Jurkat, Clone E6-1 (cell line): ENCODE data around the gene CAMK1D.
"Not testable (repeated sequence)": the region's sequence is repeated elsewhere in the genome, so short reads cannot be mapped to it uniquely, and the experiment has no call there.

Source experiments
- DNase-seq: peaks from one replicate; pipeline ENCODE4 v3.0.0-alpha.2; 2011; ENCODE audit warnings: low read depth, low spot score
- H3K4me3 ChIP-seq: 2 replicates; pipeline ENCODE4 v1.5.1; 2011; ENCODE audit warnings: mild to moderate bottlenecking, low read length, control low read depth, moderate library complexity

Gene CAMK1D

DNA sequence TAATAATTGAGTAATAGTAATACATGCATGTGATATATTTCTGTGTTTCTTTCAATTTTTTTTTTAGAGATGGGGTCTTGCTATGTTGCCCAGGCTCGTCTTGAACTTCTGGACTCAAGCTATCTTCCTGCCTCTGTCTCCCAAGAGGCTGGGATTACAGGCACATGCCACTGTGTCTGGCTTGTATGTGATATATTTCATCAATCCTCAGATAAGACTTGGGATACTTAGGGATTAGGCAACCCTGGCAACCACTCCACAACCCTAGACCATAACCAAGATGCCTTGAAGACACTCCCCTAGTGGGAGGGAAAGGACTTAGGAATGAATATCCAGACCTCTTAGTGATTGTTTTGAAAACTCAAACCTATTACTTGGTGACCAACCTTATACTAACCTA, 497.4 kb downstream of the CAMK1D start:
- no peak overlapping the region for H3K4me3 ChIP-seq
- DNase-seq, result no peak

- H3K4me3 ChIP-seq, result no peak overlapping the region
- DNase-seq, result peak; percentile 32
Observed at GRCh38 chr10:12847361-12847975, 498.1 kb downstream of the CAMK1D start.

- H3K4me3 ChIP-seq, result no peak overlapping the region
Observed at GRCh38 chr10:12848439-12849173, 499.3 kb downstream of the CAMK1D start.

GRCh38 chr10:12849319-12850181, 500.2 kb downstream of the CAMK1D start:
- no peak overlapping the region for H3K4me3 ChIP-seq
- DNase-seq, result no peak

More at GRCh38 chr10:12848439-12849173, 499.3 kb downstream of the CAMK1D start:
- no peak for DNase-seq

- H3K4me3 ChIP-seq, result no peak overlapping the region
- DNase-seq, result no peak
Observed at GRCh38 chr10:12852687-12853086, 503.3 kb downstream of the CAMK1D start.

DNA sequence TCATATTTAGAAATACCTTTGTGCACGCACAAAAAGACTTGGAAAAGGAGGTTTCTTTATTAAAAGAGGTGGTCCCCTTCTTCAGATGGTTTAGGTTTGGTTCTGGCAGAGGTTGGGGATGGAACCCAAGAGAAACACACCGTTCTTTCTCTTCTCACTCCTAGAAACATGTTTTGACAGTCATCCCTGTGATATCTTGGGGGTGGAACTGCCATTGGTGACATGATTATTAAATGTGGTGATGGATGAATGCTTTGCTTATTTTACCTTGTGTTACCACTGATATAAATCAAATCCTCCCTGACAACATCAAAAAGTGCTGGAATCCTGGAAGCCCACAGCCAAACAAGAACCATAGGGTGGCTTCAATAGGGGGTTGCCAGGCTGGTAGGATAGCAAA, 505.6 kb downstream of the CAMK1D start:
- H3K4me3 ChIP-seq, result no peak overlapping the region

GRCh38 chr10:12862459-12862858, 513.1 kb downstream of the CAMK1D start:
- no peak for DNase-seq
- no peak overlapping the region for H3K4me3 ChIP-seq

More for the DNA sequence above, 505.6 kb downstream of the CAMK1D start:
- no peak for DNase-seq

GRCh38 chr10:12865515-12865914, 516.2 kb downstream of the CAMK1D start:
- DNase-seq, H3K4me3 ChIP-seq: not testable (repeated sequence)

DNA sequence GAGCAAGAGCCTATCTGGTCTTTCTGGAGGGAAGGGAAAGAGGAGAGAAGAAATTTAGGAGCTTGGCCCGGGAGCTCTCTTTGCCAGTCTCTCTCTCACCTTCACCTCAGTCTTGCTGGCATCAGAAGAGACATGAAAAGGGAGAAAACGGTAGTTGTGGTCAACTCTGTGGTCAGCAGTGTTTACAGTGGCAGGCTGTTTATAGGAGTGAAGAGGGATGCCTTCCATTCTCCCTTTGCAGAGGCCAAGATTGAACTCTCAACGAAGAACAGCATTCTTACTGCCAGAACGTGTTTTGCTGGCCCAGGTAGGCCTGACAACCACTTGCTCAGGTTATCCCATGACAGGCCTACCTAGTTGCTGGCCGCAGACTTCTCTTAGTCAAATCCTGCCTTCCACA, 518.9 kb downstream of the CAMK1D start:
- no peak for DNase-seq
- no peak overlapping the region for H3K4me3 ChIP-seq

DNA sequence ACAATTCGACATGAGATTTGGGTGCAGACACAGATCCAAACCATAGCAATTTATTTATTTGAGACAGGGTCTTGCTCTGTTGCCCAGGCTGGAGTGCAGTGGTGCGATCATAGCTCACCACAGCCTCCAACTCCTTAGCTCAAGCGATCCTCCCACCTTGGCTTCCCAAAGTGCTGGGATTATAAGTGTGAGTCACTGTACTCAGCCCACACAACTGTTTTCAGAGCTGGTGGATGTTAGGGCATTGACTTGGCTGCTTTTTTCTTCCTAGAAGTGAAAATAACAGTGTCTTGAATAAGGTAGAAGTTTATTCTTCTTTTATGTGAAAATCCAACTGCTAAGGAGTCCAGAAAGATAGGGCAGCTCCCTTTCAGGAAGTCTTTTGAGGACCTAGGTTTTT, 520.1 kb downstream of the CAMK1D start:
- no peak for DNase-seq
- H3K4me3 ChIP-seq, result no peak overlapping the region

- no peak overlapping the region for H3K4me3 ChIP-seq
- DNase-seq, result no peak
Observed at GRCh38 chr10:12872577-12872976, 523.2 kb downstream of the CAMK1D start.

DNA sequence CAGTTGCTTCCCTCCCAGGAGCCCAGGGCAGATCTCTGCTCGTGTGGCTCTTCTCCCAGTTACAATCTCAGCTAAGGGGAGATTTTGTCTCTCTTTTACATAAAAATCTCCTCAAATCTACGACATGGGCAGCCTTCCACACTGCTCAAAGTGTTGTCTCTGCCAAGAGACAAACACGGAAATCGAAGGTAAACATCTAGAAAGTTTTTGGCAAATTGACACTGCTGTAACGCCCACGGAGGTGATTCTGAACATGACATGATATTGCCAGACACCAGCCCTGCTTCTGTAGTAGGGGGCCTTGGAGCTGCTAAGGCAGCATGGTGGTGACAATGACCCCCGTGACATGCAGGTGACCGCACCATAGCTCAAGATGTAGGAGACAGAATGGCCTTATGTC, 523.8 kb downstream of the CAMK1D start:
- H3K4me3 ChIP-seq, result no peak overlapping the region
- DNase-seq, result no peak

DNA sequence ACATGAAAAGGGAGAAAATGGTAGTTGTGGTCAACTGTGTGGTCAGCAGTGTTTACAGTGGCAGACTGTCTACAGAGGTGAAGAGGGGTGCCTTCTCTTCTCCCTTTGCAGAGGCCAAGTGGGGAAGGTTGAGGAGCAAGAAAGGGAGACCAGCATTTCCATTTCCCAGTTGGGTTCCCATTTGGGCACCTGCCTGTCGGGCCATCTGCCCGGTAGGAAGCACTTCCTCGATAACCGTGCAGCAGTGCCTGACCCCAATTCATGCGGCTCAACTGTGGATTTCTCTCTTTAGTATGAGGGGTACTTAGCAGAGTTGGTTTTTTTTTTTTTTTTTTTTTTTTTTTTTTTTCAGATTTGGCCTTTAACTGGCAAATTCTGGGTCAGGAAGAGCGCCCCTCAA, 525.2 kb downstream of the CAMK1D start:
- H3K4me3 ChIP-seq, result no peak overlapping the region
- DNase-seq, result no peak

DNA sequence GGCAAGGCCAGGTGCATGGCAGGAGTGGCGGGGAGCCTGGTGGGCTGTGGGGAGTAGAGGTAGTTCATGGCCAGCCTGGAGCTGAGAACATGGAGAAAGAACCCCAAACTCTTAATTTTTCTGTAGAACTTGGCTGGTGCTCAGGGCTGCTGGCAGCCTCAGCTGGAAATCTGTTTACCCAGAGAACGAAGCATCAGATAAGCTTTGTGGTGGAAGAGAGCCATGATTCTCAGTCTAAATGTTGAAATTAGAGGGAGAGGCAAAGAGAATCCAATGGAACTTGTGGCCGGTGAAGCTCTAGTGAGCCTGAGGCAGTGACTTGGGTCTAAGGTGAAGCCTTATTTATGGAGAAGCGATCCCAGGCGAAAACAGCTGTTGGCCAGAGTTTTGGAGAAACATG, 525.8 kb downstream of the CAMK1D start:
- DNase-seq, result no peak
- H3K4me3 ChIP-seq, result no peak overlapping the region

GRCh38 chr10:12876266-12876665, 526.9 kb downstream of the CAMK1D start:
- H3K4me3 ChIP-seq, result no peak overlapping the region
- DNase-seq, result no peak

DNA sequence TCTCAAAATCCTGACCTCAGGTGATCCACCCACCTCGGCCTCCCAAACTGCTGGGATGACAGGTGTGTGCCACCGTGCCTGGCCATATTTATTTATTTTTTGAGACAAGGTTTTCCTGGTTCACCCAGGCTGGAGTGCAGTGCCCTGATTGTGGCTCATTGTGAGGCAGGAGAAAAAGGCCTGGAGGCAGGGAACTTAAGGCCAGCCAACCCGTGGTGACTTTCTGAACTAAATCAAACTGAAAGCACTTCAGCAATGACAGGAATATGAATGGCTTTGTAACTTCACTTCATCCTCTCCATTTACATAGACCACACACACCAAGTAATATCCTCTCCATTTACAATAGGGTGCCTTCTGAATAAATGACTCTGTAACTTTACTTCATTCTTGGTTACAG, 527.8 kb downstream of the CAMK1D start:
- DNase-seq, result no peak

DNA sequence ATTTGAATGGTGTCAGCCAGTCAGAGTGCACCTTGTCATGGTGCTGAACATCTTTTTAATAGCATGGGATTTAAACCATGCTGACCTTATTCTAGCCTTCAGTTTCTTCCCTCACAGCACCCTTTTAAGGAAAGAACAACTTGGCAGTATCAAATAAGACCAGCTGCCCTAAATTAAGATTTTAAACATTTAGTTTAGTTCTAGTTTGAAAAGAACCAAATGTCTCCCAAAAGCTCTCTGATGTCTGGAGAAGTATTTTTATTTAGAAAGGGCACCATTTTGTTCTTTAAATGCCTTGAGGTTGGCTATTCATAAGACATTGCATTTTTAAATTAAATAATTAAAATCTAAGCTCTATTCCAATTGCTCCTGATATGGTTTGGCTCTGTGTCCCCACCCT, 531.1 kb downstream of the CAMK1D start:
- DNase-seq, result no peak
- no peak overlapping the region for H3K4me3 ChIP-seq

More for the DNA sequence above, 527.8 kb downstream of the CAMK1D start:
- no peak overlapping the region for H3K4me3 ChIP-seq

DNA sequence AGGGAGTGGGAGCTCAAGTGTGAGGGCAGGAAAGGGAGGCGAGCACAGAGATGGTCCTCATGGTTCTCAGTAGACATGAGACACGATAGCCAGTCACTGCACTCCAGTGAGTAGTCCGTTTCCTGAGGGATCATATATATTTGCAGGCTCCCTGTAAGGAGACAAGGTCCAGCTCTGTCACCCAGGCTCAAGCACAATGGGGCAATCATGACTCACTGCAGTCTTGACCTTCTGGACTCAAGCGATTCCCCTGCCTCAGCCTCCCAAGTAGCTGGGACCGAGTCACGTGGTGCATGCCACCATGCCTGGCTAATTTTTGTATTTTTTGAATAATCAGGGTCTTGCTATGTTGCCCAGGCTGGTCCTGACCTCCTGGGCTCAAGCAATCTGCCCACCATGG, 535.5 kb downstream of the CAMK1D start:
- no peak for DNase-seq
- H3K4me3 ChIP-seq, result no peak overlapping the region
